HG02981 (cell line): ENCODE results near the gene GPC3.
"Not testable (repeated sequence)": the region's sequence is repeated elsewhere in the genome, so short reads cannot be mapped to it uniquely, and the experiment has no call there.

Source experiments
- ATAC-seq: cut with Tn5 transposase; IDR thresholded peaks from one replicate; pipeline ENCODE4 v1.9.1; 2021; ENCODE audit warnings: mild to moderate bottlenecking, moderate library complexity; ENCODE audit not compliant: unreplicated experiment

The GPC3 gene

GRCh38 chrX:133786382-133786781 lies 199.0 kb downstream of the GPC3 start:
- no peak for ATAC-seq

- ATAC-seq, result peak; percentile 85
Measured at GRCh38 chrX:133783274-133783673, 202.1 kb downstream of the GPC3 start.

GRCh38 chrX:133781174-133781573 lies 204.2 kb downstream of the GPC3 start:
- ATAC-seq, result no peak

GRCh38 chrX:133776072-133776471 lies 209.3 kb downstream of the GPC3 start:
- no peak for ATAC-seq

- no peak for ATAC-seq
Measured at GRCh38 chrX:133774807-133775206, 210.6 kb downstream of the GPC3 start.

GRCh38 chrX:133771086-133771646 lies 214.2 kb downstream of the GPC3 start:
- no peak for ATAC-seq

- not testable (repeated sequence) for ATAC-seq
Measured at GRCh38 chrX:133762976-133763548, 222.3 kb downstream of the GPC3 start.

GRCh38 chrX:133754657-133755056 lies 230.7 kb downstream of the GPC3 start:
- no peak for ATAC-seq

- no peak for ATAC-seq
Measured at GRCh38 chrX:133749951-133750350, 235.4 kb downstream of the GPC3 start.

GRCh38 chrX:133749370-133749769 lies 236.0 kb downstream of the GPC3 start:
- ATAC-seq, result no peak

GRCh38 chrX:133747196-133747595 lies 238.2 kb downstream of the GPC3 start:
- no peak for ATAC-seq

GRCh38 chrX:133746593-133746992 lies 238.8 kb downstream of the GPC3 start:
- no peak for ATAC-seq

- ATAC-seq, result peak; percentile 80
Measured at GRCh38 chrX:133745349-133745748, 240.0 kb downstream of the GPC3 start.

- no peak for ATAC-seq
Measured at GRCh38 chrX:133742602-133743305, 242.6 kb downstream of the GPC3 start.

- ATAC-seq, result no peak
Measured at GRCh38 chrX:133741303-133741702, 244.1 kb downstream of the GPC3 start.

GRCh38 chrX:133726642-133727041 lies 258.8 kb downstream of the GPC3 start:
- no peak for ATAC-seq

GRCh38 chrX:133726211-133726630 lies 259.2 kb downstream of the GPC3 start:
- ATAC-seq, result no peak

GRCh38 chrX:133723930-133724329 lies 261.5 kb downstream of the GPC3 start:
- no peak for ATAC-seq

- no peak for ATAC-seq
Measured at GRCh38 chrX:133722756-133723155, 262.6 kb downstream of the GPC3 start.

- not testable (repeated sequence) for ATAC-seq
Measured at GRCh38 chrX:133720269-133720668, 265.1 kb downstream of the GPC3 start.

- ATAC-seq, result no peak
Measured at GRCh38 chrX:133715715-133716114, 269.7 kb downstream of the GPC3 start.

- no peak for ATAC-seq
Measured at GRCh38 chrX:133709501-133709900, 275.9 kb downstream of the GPC3 start.
